Psoas muscle (tissue), 8 donors: ENCODE data around the gene RANBP2. TPM values are rescaled to one million over a fixed set of nuclear protein-coding genes. Genes with fewer than 3 reads are reported as not detected.

Experiments used
- ATAC-seq, 4 donors: fragments of 200-7000 bp; cut with Tn5 transposase; one replicate each; pipeline ENCODE4 v1.9.1; 2020; ENCODE audit warnings: moderate library complexity in 3 of 4, mild to moderate bottlenecking in 2 of 4
- DNase-seq, 2 donors: peaks; one replicate each; pipeline ENCODE4 v3.0.0-alpha.2; 2020
- H3K27ac ChIP-seq: fragments of 200-600 bp; one replicate; pipeline ENCODE4 v1.8.0; 2022
- H3K27me3 ChIP-seq, 3 donors: fragments of 200-600 bp in 1 of 3; one replicate each; pipeline versions ENCODE4 v1.6.1 to v1.8.0; 2013 to 2022; ENCODE audit warnings: low read length in 2 of 3, mild to moderate bottlenecking in 2 of 3, moderate library complexity in 1 of 3; ENCODE audit not compliant: insufficient read depth in 3 of 3
- H3K36me3 ChIP-seq, 2 donors: fragments of 200-600 bp in 1 of 2; one replicate each; pipeline versions ENCODE4 v1.6.1 to v1.8.0; 2013 to 2022; ENCODE audit warnings: low read depth in 1 of 2, mild to moderate bottlenecking in 1 of 2, moderate library complexity in 1 of 2; ENCODE audit not compliant: insufficient read depth in 1 of 2
- H3K4me1 ChIP-seq: fragments of 200-600 bp; one replicate; pipeline ENCODE4 v1.8.0; 2022
- H3K4me3 ChIP-seq: fragments of 200-600 bp; one replicate; pipeline ENCODE4 v1.8.0; 2022; ENCODE audit warnings: mild to moderate bottlenecking
- H3K9me3 ChIP-seq: fragments of 200-600 bp; one replicate; pipeline ENCODE4 v1.8.0; 2022
- CTCF ChIP-seq: fragments of 200-600 bp; IDR thresholded peaks from one replicate; pipeline ENCODE4 v1.8.0; 2022; ENCODE audit warnings: antibody characterized with exemption
- WGBS, 3 donors: extraction: QIAGEN DNeasy Blood & Tissue Kit; methylation state at CpG; one replicate each; pipeline versions ENCODE4 v1.1.6 to v1.1.7; 2013; 5-methylcytosine and 5-hydroxymethylcytosine counted together
- intact Hi-C, 2 donors: fragments of 100-400 bp; cut with DNase I; formaldehyde crosslinking; loops; one replicate each; pipeline versions ENCODE4 v1.11.0 to v1.14.2; 2022
- polyA plus RNA-seq, 3 donors: library from polyadenylated mRNA; stranded (reverse); fragments of 200-250 nt; gene quantifications; one replicate each; pipeline ENCODE4 v1.2.3, GENCODE V29; 2013
- total RNA-seq, 4 donors: library from RNA; stranded (reverse); fragmentation: NEBNext Ultra II Directional in 2 of 4; extraction: Animal tissue kit (Norgen Biotek cat#: 25700) in 2 of 4; gene quantifications; one replicate each; pipeline versions ENCODE4 v1.2.1 to v1.2.4, GENCODE V29; 2021 to 2023
- donor health status: healthy with polysubstance abuse.
- donor health status: DM: no; HTN: no; CAD: no; lungs with moderate emphysema.
- donor health status: Bipolar disorder and iron deficiency.
- donor health status: healthy.
- donor health status: DM: yes; HTN: yes; CAD: no.
- donor health status: DM: no; HTN: no; CAD: no.
- donor health status: DM: no; HTN: no; CAD: no.
- donor health status: DM: yes; HTN: yes; CAD: no.

Gene RANBP2
- total and polyA plus RNA-seq, 7 donors = 12.4 to 74.3 (median 58.5) TPM

GRCh38 chr2:108786008-108786353 is 66.7 kb downstream of the RANBP2 start:
- peaks cover 0 to 56% of the 10 kb centered on the region in 2 donors for H3K36me3 ChIP-seq
- TF ChIP-seq CTCF = no peak

GRCh38 chr2:108786354-108787215 is 67.3 kb downstream of the RANBP2 start, which contains the start of gene CCDC138:
Gene CCDC138, plus strand, starts transcription at chr2:108786771. Its CDS starts 52 bp downstream, at chr2:108786823.
- no peak for TF ChIP-seq CTCF
- peak; percentile 90 to 93 for DNase-seq
- 0 to 1% (median 1%) methylated on average over 56 to 78 of the region's 78 CpGs for WGBS, 3 donors
- H3K27me3 ChIP-seq = no peaks in the 10 kb centered on the region
- H3K27ac ChIP-seq = peak within 1 kb of the TSS; percentile 67
- intact Hi-C loops = no loop called here
- peak; percentile 93 to 99 (median 98) for ATAC-seq
- peak within 1 kb of the TSS; percentile 88 for H3K4me3 ChIP-seq
- H3K4me1 ChIP-seq = peaks cover 6% of the 10 kb centered on the region
- H3K9me3 ChIP-seq = no peaks in the 10 kb centered on the region
- peaks cover 0 to 56% of the 10 kb centered on the region in 2 donors for H3K36me3 ChIP-seq

More at GRCh38 chr2:108786008-108786353, 66.7 kb downstream of the RANBP2 start:
- H3K27me3 ChIP-seq = no peaks in the 10 kb centered on the region
- H3K4me3 ChIP-seq = peak overlapping the region; percentile 88
- ATAC-seq (peak in 3 of 4 donors; percentile 1 to 4 (median 2)), DNase-seq (no peak)
- peak overlapping the region; percentile 67 for H3K27ac ChIP-seq
- intact Hi-C loops = no loop called here
- no peaks in the 10 kb centered on the region for H3K9me3 ChIP-seq
- 0 to 2% (median 0%) methylated on average over 1 of the region's 1 CpG for WGBS, 3 donors
- peaks cover 6% of the 10 kb centered on the region for H3K4me1 ChIP-seq

DNA sequence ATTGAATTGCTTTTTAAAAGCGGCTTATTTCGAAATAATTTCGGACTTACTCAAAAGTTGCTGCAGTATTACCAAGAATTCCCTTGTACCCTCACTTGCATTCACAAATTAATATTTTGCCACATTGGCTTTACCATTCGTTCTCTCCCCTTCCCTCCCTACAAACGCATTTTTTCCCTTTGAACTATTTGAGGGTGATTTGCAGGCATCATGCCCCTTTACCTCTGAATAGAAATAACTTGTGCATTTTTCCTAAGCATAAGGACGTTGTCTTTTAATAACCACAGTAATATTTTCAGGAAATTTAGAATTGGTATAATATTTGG is 67.9 kb downstream of the RANBP2 start:
- intact Hi-C loops = no loop called here
- Histone ChIP-seq H3K9me3 (no peaks in the 10 kb centered on the region), H3K27me3 (no peaks in the 10 kb centered on the region), H3K4me3 (peak overlapping the region; percentile 88), H3K4me1 (peaks cover 6% of the 10 kb centered on the region), H3K27ac (peak overlapping the region; percentile 67), H3K36me3 (peaks cover 0 to 56% of the 10 kb centered on the region in 2 donors)
- ATAC-seq (no peak), DNase-seq (no peak)
- WGBS, 3 donors = 7 to 12% (median 10%) methylated on average over 6 of the region's 6 CpGs
- TF ChIP-seq CTCF = no peak

DNA sequence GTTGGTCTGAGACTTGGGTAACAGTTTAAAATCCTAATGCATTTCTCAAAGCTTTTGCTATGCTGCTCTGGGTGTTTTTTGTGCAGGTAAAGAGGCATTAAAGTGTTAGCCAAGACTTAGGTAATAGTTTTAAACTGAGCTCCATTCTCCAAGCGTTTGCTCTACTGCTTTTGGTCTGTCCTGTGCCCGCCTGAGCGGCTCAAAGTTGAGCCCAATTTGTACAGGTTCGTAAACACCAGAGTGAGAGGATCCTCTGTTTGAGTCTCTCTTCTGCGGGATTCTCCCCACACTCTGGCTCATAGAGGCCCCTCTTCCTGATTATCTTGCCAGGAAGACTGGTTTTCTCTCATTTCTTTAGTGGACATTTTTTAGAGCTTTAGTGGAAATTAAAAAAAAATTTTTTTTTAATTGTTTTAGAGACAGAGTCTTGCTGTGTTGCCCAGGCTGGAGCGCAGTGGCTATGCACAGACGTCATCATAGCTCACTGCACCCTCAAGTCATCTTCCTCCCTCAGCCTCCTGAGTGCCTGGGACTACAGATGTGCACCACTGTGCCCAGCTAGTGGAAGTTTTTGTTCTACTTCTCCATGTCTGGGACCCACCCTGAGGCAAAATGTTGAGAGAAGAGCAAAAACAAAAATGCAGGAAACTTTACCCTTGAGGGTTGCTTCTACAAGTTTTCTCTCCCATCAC is 83.9 kb downstream of the RANBP2 start:
- intact Hi-C loops = no loop called here
- Histone ChIP-seq H3K27me3 (no peaks in the 10 kb centered on the region), H3K4me3 (no peak overlapping the region), H3K9me3 (no peaks in the 10 kb centered on the region), H3K36me3 (peaks cover 3 to 24% of the 10 kb centered on the region in 2 donors), H3K27ac (no peak overlapping the region), H3K4me1 (no peaks in the 10 kb centered on the region)
- 90 to 92% (median 92%) methylated on average over 7 of the region's 7 CpGs for WGBS, 3 donors
- DNase-seq = no peak
- TF ChIP-seq CTCF = no peak
- ATAC-seq = no peak
